Measurements from ENCODE around the gene TMEM50B.
"Not testable (repeated sequence)": the region's sequence is repeated elsewhere in the genome, so short reads cannot be mapped to it uniquely, and the experiment has no call there.

GRCh38 chr21:33469183-33469582, 10.6 kb downstream of the TMEM50B start:
- TF ChIP-seq EP300 (IDR thresholded peaks at IDR 0.05): not testable (repeated sequence)
- TF ChIP-seq, protein P1, sequence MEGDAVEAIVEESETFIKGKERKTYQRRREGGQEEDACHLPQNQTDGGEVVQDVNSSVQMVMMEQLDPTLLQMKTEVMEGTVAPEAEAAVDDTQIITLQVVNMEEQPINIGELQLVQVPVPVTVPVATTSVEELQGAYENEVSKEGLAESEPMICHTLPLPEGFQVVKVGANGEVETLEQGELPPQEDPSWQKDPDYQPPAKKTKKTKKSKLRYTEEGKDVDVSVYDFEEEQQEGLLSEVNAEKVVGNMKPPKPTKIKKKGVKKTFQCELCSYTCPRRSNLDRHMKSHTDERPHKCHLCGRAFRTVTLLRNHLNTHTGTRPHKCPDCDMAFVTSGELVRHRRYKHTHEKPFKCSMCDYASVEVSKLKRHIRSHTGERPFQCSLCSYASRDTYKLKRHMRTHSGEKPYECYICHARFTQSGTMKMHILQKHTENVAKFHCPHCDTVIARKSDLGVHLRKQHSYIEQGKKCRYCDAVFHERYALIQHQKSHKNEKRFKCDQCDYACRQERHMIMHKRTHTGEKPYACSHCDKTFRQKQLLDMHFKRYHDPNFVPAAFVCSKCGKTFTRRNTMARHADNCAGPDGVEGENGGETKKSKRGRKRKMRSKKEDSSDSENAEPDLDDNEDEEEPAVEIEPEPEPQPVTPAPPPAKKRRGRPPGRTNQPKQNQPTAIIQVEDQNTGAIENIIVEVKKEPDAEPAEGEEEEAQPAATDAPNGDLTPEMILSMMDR (IDR thresholded peaks at IDR 0.05): not testable (repeated sequence)

All from tibial nerve (tissue), 4 donors.